K562 (cell line): ENCODE measurements around the gene TFCP2. TPM values are rescaled to one million over a fixed set of nuclear protein-coding genes. Genes with fewer than 3 reads are reported as not detected.

Source experiments
- BRF1 ChIP-seq: IDR thresholded peaks from 3 replicates; pipeline ENCODE4 v1.6.1; 2011; ENCODE audit warnings: borderline replicate concordance, mild to moderate bottlenecking; ENCODE audit not compliant: insufficient read length; ENCODE audit errors: extremely low read depth
- DNMT1 ChIP-seq: fragments of 450-650 bp; IDR thresholded peaks from 2 replicates; pipeline ENCODE4 v1.6.1; 2016; ENCODE audit warnings: antibody characterized with exemption, mild to moderate bottlenecking
- HNRNPH1 ChIP-seq: fragments of 200-400 bp; formaldehyde crosslinking; optimal IDR thresholded peaks from 2 replicates; pipeline ENCODE3; 2017; ENCODE audit warnings: low read depth, mild to moderate bottlenecking, low read length, moderate library complexity
- HNRNPUL1 ChIP-seq: fragments of 200-400 bp; formaldehyde crosslinking; IDR thresholded peaks from 2 replicates; pipeline ENCODE4 v1.6.1; 2017; ENCODE audit warnings: low read length
- MTA2 ChIP-seq: fragments of 450-650 bp; IDR thresholded peaks from 2 replicates; pipeline ENCODE4 v1.6.1; 2016; ENCODE audit warnings: low read depth
- PCBP1 ChIP-seq: fragments of 200-400 bp; formaldehyde crosslinking; IDR thresholded peaks from 2 replicates; pipeline ENCODE4 v1.6.1; 2018; ENCODE audit warnings: mild to moderate bottlenecking, low read depth, low read length; ENCODE audit not compliant: poor library complexity, severe bottlenecking
- TBL1XR1 ChIP-seq, 2 experiments: IDR thresholded peaks; 2 replicates each; pipeline ENCODE4 v1.6.1; 2012; ENCODE audit warnings: improper control_type of control experiment in 2 of 2, low read length in 2 of 2, mild to moderate bottlenecking in 1 of 2
- polyA plus RNA-seq, 8 experiments: library from polyadenylated mRNA; depleted of rRNA in 4 of 8; stranded (reverse) in 5 of 8; unstranded in 3 of 8; fragments of >200 nt; fragmentation: Nextera tagmentation in 2 of 8; fragmentation: Illumina TruSeq in 1 of 8; extraction: Ambion mirVana in 2 of 8; extraction: Trizol in 1 of 8; gene quantifications; 2 replicates each; pipeline versions ENCODE4 v1.2.1 to v1.2.3, GENCODE V29; 2011 to 2014; ENCODE audit warnings: inconsistent platforms in 1 of 8, missing spikeins in 1 of 8
- total RNA-seq, 7 experiments: library from RNA; depleted of rRNA in 6 of 7; stranded (reverse); fragments of >200 nt in 6 of 7; fragmentation: Illumina TruSeq in 2 of 7; extraction: Trizol in 2 of 7; gene quantifications; 2 replicates each; pipeline versions ENCODE4 v1.2.1 to v1.2.3, GENCODE V29; 2011 to 2021; ENCODE audit warnings: low replicate concordance in 1 of 7
- TF ChIP-seq, protein P1 (sequence below): sonication (generic); formaldehyde crosslinking; IDR thresholded peaks from 2 replicates; pipeline ENCODE4 v1.8.0; 2023; ENCODE audit warnings: missing genetic modification reagents, mild to moderate bottlenecking, borderline replicate concordance
- TF ChIP-seq, protein P2 (sequence below): fragments of 150-350 bp; IDR thresholded peaks from 2 replicates; pipeline ENCODE4 v1.6.1; 2014; ENCODE audit warnings: low read depth, mild to moderate bottlenecking, low read length, borderline replicate concordance
- TF ChIP-seq, protein P3 (sequence below): fragments of 450-650 bp; IDR thresholded peaks from 2 replicates; pipeline ENCODE4 v1.6.1; 2016; ENCODE audit warnings: antibody characterized with exemption
- TF ChIP-seq, protein P4 (sequence below): fragments of 450-650 bp; IDR thresholded peaks from one replicate; pipeline ENCODE4 v1.6.1; 2018; ENCODE audit warnings: mild to moderate bottlenecking, moderate library complexity; ENCODE audit not compliant: partially characterized antibody

TFCP2 gene
- total and polyA plus RNA-seq, 9 of the 15 experiments (the other 6 are each of a cell fraction or from before 2014, with no cell fraction given), result 8.0 to 38.9 (median 19.3) TPM

DNA sequence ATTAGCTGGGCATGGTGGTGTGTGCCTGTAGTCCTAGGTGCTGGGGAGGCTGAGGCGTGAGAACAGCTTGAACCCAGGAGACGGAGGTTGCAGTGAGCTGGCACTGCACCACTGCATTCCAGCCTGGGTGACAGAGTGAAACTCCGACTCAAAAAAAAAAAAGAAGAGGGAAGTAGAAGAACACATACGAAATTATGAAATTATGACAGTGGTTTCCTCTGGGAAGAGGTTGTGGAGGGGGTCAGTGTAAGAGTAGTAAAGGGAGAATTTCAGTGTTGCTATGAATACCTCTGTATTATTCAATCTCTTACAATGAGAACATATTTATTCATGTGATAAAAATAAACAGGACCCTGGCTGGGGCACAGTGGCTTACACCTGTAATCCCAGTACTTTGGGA is 64.8 kb downstream of the TFCP2 start (continued):
- TF ChIP-seq, protein P1, sequence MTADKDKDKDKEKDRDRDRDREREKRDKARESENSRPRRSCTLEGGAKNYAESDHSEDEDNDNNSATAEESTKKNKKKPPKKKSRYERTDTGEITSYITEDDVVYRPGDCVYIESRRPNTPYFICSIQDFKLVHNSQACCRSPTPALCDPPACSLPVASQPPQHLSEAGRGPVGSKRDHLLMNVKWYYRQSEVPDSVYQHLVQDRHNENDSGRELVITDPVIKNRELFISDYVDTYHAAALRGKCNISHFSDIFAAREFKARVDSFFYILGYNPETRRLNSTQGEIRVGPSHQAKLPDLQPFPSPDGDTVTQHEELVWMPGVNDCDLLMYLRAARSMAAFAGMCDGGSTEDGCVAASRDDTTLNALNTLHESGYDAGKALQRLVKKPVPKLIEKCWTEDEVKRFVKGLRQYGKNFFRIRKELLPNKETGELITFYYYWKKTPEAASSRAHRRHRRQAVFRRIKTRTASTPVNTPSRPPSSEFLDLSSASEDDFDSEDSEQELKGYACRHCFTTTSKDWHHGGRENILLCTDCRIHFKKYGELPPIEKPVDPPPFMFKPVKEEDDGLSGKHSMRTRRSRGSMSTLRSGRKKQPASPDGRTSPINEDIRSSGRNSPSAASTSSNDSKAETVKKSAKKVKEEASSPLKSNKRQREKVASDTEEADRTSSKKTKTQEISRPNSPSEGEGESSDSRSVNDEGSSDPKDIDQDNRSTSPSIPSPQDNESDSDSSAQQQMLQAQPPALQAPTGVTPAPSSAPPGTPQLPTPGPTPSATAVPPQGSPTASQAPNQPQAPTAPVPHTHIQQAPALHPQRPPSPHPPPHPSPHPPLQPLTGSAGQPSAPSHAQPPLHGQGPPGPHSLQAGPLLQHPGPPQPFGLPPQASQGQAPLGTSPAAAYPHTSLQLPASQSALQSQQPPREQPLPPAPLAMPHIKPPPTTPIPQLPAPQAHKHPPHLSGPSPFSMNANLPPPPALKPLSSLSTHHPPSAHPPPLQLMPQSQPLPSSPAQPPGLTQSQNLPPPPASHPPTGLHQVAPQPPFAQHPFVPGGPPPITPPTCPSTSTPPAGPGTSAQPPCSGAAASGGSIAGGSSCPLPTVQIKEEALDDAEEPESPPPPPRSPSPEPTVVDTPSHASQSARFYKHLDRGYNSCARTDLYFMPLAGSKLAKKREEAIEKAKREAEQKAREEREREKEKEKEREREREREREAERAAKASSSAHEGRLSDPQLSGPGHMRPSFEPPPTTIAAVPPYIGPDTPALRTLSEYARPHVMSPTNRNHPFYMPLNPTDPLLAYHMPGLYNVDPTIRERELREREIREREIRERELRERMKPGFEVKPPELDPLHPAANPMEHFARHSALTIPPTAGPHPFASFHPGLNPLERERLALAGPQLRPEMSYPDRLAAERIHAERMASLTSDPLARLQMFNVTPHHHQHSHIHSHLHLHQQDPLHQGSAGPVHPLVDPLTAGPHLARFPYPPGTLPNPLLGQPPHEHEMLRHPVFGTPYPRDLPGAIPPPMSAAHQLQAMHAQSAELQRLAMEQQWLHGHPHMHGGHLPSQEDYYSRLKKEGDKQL, result no peak
- no peak for TF ChIP-seq DNMT1
- no peak for TF ChIP-seq PCBP1
- TF ChIP-seq, protein P2, sequence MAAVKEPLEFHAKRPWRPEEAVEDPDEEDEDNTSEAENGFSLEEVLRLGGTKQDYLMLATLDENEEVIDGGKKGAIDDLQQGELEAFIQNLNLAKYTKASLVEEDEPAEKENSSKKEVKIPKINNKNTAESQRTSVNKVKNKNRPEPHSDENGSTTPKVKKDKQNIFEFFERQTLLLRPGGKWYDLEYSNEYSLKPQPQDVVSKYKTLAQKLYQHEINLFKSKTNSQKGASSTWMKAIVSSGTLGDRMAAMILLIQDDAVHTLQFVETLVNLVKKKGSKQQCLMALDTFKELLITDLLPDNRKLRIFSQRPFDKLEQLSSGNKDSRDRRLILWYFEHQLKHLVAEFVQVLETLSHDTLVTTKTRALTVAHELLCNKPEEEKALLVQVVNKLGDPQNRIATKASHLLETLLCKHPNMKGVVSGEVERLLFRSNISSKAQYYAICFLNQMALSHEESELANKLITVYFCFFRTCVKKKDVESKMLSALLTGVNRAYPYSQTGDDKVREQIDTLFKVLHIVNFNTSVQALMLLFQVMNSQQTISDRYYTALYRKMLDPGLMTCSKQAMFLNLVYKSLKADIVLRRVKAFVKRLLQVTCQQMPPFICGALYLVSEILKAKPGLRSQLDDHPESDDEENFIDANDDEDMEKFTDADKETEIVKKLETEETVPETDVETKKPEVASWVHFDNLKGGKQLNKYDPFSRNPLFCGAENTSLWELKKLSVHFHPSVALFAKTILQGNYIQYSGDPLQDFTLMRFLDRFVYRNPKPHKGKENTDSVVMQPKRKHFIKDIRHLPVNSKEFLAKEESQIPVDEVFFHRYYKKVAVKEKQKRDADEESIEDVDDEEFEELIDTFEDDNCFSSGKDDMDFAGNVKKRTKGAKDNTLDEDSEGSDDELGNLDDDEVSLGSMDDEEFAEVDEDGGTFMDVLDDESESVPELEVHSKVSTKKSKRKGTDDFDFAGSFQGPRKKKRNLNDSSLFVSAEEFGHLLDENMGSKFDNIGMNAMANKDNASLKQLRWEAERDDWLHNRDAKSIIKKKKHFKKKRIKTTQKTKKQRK, result no peak
- TF ChIP-seq HNRNPUL1, result no peak
- no peak for TF ChIP-seq BRF1
- TF ChIP-seq, protein P3, sequence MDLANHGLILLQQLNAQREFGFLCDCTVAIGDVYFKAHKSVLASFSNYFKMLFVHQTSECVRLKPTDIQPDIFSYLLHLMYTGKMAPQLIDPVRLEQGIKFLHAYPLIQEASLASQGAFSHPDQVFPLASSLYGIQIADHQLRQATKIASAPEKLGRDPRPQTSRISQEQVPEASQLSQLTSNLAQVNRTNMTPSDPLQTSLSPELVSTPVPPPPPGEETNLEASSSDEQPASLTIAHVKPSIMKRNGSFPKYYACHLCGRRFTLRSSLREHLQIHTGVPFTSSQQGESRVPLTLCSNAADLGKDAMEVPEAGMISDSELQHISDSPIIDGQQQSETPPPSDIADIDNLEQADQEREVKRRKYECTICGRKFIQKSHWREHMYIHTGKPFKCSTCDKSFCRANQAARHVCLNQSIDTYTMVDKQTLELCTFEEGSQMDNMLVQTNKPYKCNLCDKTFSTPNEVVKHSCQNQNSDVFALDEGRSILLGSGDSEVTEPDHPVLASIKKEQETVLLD, result no peak
- TF ChIP-seq MTA2, result no peak
- TF ChIP-seq, protein P4, sequence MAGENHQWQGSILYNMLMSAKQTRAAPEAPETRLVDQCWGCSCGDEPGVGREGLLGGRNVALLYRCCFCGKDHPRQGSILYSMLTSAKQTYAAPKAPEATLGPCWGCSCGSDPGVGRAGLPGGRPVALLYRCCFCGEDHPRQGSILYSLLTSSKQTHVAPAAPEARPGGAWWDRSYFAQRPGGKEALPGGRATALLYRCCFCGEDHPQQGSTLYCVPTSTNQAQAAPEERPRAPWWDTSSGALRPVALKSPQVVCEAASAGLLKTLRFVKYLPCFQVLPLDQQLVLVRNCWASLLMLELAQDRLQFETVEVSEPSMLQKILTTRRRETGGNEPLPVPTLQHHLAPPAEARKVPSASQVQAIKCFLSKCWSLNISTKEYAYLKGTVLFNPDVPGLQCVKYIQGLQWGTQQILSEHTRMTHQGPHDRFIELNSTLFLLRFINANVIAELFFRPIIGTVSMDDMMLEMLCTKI, result no peak
- no peak for TF ChIP-seq TBL1XR1 (IDR thresholded peaks at IDR 0.05; ENCODE audit: low read length in 2 of 2)
- no peak for TF ChIP-seq HNRNPH1
